Heart left ventricle (tissue), 13 donors: ENCODE measurements around the gene ADIRF.
"Not testable (repeated sequence)": the region's sequence is repeated elsewhere in the genome, so short reads cannot be mapped to it uniquely, and the experiment has no call there.

Experiments
- POLR2A ChIP-seq, 2 donors: fragments of 450-650 bp; IDR thresholded peaks; one replicate each; pipeline ENCODE4 v1.6.1; 2017; ENCODE audit warnings: antibody characterized with exemption in 2 of 2, mild to moderate bottlenecking in 2 of 2, moderate library complexity in 2 of 2
- TF ChIP-seq, protein P1 (sequence below), 12 donors: fragments of 200-600 bp; sonication (generic) in 4 of 12; IDR thresholded peaks; one replicate each; pipeline versions ENCODE4 v1.5.0 to v1.8.0; 2018 to 2022; ENCODE audit warnings: antibody characterized with exemption in 12 of 12, mild to moderate bottlenecking in 5 of 12
- donor health status: ischemic (EF 13 %, LVEDD 7.1; RV severe dilation, severe dysfunction).
- donor health status: DM: no; HTN: yes; CAD: no.
- donor health status: DM: no; HTN: no; CAD: no.
- donor health status: ischemic (EF 25% LVEDD 6.9; RV normal size, moderate dysfunction).
- donor health status: ischemic (EF 25% LVEDD 5.7; RV mildly dilated, moderate dysfunction).
- donor health status: ischemic (EF 35%, LVEDD 5.7; RV mildly dilated, moderate dysfunction).
- donor health status: nonischemic (EF 11% LVEDD 7.7; RV severe dilation, severe dysfunction).
- donor health status: DM: yes; HTN: yes; CAD: no.
- donor health status: PGD.
- donor health status: ischemic (EF 29% LVEDD 5.4; RV normal size, mild dysfunction).
- donor health status: nonischemic (EF 23%, LVEDD 6.1; RV moderate dilation, normal function).

- TF ChIP-seq, protein P1, sequence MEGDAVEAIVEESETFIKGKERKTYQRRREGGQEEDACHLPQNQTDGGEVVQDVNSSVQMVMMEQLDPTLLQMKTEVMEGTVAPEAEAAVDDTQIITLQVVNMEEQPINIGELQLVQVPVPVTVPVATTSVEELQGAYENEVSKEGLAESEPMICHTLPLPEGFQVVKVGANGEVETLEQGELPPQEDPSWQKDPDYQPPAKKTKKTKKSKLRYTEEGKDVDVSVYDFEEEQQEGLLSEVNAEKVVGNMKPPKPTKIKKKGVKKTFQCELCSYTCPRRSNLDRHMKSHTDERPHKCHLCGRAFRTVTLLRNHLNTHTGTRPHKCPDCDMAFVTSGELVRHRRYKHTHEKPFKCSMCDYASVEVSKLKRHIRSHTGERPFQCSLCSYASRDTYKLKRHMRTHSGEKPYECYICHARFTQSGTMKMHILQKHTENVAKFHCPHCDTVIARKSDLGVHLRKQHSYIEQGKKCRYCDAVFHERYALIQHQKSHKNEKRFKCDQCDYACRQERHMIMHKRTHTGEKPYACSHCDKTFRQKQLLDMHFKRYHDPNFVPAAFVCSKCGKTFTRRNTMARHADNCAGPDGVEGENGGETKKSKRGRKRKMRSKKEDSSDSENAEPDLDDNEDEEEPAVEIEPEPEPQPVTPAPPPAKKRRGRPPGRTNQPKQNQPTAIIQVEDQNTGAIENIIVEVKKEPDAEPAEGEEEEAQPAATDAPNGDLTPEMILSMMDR (IDR thresholded peaks at IDR 0.05): not testable (repeated sequence)
- not testable (repeated sequence) for TF ChIP-seq POLR2A (IDR thresholded peaks at IDR 0.05)
Measured at GRCh38 chr10:86940076-86940475, 28.2 kb upstream of the ADIRF start.
